ENCODE results near the gene PHF13.

Gene PHF13

DNA sequence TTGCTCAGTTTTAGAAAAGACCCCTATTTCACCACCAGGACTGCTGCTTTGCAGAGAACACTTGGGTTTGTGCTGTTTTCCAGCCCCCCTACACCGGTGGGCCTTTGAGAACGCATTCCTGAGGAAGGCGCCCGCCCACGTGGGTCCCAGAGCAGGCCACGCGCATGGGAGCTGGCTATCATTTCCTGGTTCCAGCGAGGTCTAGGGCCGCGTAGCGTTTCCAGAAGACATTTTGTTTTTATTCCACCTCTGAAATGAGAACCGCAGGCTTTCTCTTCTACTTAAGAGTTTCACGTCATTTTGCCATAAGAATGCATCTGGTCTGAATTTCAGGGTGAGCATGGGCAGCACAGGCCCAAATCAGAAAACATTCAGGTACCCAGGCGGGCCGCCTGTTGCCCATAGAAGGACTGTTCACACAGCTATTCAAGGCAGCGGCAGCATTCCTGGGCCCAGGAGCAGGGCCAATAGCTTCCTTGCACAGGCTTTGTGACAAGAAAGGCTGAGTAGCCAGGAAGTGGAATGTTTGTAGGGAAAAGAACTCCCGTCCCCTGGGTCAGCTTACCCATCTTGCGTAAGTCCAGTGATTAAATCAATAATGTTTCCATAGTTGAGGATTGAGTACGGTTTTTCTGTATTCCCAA is 9.5 kb upstream of the PHF13 start:
- H3K36me3 ChIP-seq (ENCODE audit: control insufficient read depth, insufficient read depth, low read length) = peaks cover 7% of the 10 kb centered on the region
- no peaks in the 10 kb centered on the region for H3K9me3 ChIP-seq (ENCODE audit: control insufficient read depth, insufficient read depth, low read depth, low read length)
- peak overlapping the region; percentile 100 for H3K4me3 ChIP-seq (ENCODE audit: low read depth, low read length)
- H3K4me1 ChIP-seq (ENCODE audit: control insufficient read depth, insufficient read depth, low read length) = peaks cover 22% of the 10 kb centered on the region
- H3K9ac ChIP-seq (ENCODE audit: low read length) = peak overlapping the region; percentile 92
- H3K27me3 ChIP-seq (ENCODE audit: control insufficient read depth, insufficient read depth, low read length) = no peaks in the 10 kb centered on the region
- H3K27ac ChIP-seq (ENCODE audit: low read depth, low read length) = peak overlapping the region; percentile 84; the same call in 1 of the 2 replicates

DNA sequence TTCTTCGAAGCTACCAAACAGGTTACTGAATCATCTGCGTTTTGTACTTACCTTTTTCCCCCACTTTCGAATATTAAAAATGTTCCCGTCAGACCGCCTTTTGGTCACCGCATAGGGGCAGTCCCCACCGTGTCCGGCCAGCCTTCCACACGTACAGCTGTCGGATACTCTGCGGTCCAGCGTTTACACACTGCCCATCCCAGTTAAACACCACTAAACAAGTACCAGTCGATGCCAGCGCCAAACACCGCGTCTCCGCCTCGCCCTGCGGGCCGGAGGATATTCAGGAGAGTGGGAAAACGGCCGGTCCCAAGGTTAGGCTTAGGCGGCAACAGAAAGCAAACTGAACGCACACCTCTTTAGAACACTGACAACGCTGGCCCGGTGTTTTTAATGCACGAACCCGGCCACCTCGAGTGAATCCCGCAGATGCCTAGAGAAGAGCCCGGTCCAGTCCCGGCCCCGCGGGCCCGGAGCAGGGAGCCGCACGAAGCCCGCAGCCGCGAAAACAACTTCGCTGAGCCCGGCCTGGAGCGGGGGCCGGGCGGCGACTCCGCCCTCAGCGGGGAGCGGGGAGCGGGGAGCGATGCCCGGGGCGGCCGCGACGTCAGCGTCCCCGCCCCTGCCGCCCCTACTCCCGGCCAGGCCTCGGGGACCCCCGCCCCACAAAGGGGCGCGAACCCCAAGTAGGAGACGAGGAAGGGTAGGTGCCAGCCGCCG is 730 bp upstream of the PHF13 start:
- Histone ChIP-seq H3K9ac (ENCODE audit: low read length) (peak overlapping the region; percentile 80), H3K4me3 (ENCODE audit: low read depth, low read length) (peak overlapping the region; percentile 94), H3K36me3 (ENCODE audit: control insufficient read depth, insufficient read depth, low read length) (peaks cover 13% of the 10 kb centered on the region), H3K9me3 (ENCODE audit: control insufficient read depth, insufficient read depth, low read depth, low read length) (no peaks in the 10 kb centered on the region), H3K4me1 (ENCODE audit: control insufficient read depth, insufficient read depth, low read length) (peaks cover 6% of the 10 kb centered on the region; the same call in 1 of the 2 replicates), H3K27me3 (ENCODE audit: control insufficient read depth, insufficient read depth, low read length) (no peaks in the 10 kb centered on the region; the same call in 1 of the 2 replicates), H3K27ac (ENCODE audit: low read depth, low read length) (peak overlapping the region; percentile 70; the same call in 1 of the 2 replicates)

DNA sequence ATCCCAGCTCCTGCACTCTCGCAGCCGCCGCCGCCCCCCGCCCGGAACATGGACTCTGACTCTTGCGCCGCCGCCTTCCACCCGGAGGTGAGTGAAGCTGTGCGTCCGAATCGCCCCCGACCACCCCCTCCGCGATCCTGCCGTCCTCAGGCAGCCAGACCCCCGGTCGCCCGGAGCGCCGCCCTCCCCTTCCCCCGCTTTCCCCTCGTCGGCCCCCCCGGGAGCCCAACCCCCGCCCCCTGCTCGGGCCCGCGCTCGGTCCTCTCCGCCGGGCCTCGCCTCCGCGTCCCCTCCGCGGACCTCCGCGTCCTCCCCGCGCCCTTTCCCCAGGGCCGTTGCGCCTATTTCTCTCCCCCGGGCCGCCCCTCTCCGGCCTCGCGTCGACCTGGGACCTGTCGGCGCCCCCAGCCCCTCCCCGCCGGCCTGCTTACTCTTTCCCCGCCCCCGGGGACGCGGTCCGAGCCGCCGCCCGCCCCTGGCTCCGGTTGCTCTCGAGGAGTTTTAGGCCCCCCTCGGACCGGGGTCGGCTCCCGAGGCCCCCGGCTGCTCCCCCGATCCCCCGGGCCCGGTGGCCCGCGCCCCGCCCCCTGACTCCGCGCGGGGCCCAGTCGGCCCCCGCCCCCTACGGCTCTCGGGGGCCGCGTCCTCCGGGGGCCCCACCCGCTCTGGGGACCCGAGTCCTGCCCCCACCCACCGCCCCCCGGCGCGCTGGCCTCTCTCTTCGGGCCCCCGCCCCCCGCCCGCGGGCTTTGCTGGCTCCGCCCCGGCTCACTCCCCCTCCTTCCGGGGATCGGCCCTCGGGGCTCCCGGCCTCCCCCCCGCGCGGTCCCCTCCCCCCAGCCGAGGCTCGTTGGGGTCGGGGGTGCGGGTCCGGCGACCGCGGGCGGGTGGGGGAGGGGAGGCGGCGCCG is 743 bp downstream of the PHF13 start:
- peaks cover 26% of the 10 kb centered on the region for H3K36me3 ChIP-seq (ENCODE audit: control insufficient read depth, insufficient read depth, low read length)
- peak overlapping the region; percentile 81; the same call in 1 of the 2 replicates for H3K27ac ChIP-seq (ENCODE audit: low read depth, low read length)
- peaks cover 5% of the 10 kb centered on the region; the same call in 1 of the 2 replicates for H3K4me1 ChIP-seq (ENCODE audit: control insufficient read depth, insufficient read depth, low read length)
- H3K9me3 ChIP-seq (ENCODE audit: control insufficient read depth, insufficient read depth, low read depth, low read length) = no peaks in the 10 kb centered on the region
- H3K4me3 ChIP-seq (ENCODE audit: low read depth, low read length) = peak overlapping the region; percentile 87
- peak overlapping the region; percentile 76 for H3K9ac ChIP-seq (ENCODE audit: low read length)
- H3K27me3 ChIP-seq (ENCODE audit: control insufficient read depth, insufficient read depth, low read length) = no peaks in the 10 kb centered on the region; the same call in 1 of the 2 replicates

DNA sequence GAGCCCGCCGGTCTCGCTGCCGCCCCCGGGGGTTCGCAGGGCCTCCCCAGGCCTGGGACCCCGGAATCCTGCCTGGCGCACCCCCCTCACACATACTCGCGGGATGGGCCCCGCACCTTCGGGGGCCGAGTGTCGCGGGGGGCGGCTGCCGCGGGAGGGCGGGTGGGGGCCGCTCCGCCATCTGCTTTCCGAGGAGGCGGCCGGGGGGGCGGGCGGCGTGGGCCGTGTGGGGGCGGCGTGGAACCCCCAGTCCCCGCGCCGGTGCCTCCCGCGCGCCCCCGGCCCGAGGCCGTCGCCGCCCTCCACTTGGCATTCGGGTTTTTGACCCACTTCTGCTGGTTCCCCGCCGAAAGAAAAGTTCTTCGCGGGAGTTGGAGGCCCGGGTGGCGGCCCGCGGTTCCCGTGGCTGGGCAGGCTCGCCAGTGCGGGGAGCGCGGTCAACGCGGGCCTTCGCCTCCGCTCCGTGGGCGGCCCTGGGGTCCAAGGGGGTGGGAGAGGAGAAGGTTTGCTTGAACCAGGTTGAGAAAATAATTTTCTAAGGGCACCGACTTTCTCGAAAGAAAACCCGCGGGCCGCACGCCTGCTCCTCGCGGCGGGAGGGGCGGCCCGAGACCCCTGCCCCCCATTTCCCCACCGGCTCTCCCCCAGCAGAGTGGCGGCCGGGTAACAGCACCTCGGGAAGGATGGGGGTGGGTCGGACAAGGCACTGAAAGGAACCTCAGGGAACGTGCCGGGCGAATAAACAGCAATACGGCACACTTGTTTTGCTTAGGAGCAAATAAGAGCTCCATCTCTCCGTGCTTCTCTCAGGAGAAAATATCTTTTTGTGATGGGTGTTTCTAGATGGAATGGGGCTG is 1.6 kb downstream of the PHF13 start:
- Histone ChIP-seq H3K4me1 (ENCODE audit: control insufficient read depth, insufficient read depth, low read length) (no peaks in the 10 kb centered on the region), H3K27ac (ENCODE audit: low read depth, low read length) (peak overlapping the region; percentile 56; the same call in 1 of the 2 replicates), H3K4me3 (ENCODE audit: low read depth, low read length) (peak overlapping the region; percentile 48), H3K9me3 (ENCODE audit: control insufficient read depth, insufficient read depth, low read depth, low read length) (no peaks in the 10 kb centered on the region), H3K36me3 (ENCODE audit: control insufficient read depth, insufficient read depth, low read length) (peaks cover 34% of the 10 kb centered on the region), H3K27me3 (ENCODE audit: control insufficient read depth, insufficient read depth, low read length) (no peaks in the 10 kb centered on the region; the same call in 1 of the 2 replicates), H3K9ac (ENCODE audit: low read length) (peak overlapping the region; percentile 78)

DNA sequence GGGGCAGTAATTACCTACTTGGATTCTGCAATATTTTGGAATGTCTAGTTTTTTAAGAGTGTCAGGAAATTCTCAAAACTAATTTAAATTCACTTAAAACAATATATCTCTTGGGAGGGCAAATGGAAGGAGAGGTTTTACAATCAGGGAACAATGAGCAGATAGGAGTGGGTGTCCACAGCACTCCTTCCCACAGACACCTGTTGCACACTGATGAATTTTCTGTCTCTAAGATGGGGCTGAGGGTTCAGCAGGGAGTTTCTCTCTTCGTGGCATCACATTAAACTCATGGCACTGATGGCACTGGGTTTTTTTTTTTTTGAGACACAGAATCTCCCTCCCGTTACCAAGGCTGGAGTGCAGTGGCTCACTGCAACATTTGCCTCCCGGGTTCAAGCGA is 5.5 kb downstream of the PHF13 start:
- Histone ChIP-seq H3K36me3 (ENCODE audit: control insufficient read depth, insufficient read depth, low read length) (peaks cover 73% of the 10 kb centered on the region), H3K27me3 (ENCODE audit: control insufficient read depth, insufficient read depth, low read length) (no peaks in the 10 kb centered on the region), H3K4me3 (ENCODE audit: low read depth, low read length) (no peak overlapping the region), H3K9ac (ENCODE audit: low read length) (no peak overlapping the region), H3K27ac (ENCODE audit: low read depth, low read length) (no peak overlapping the region), H3K4me1 (ENCODE audit: control insufficient read depth, insufficient read depth, low read length) (no peaks in the 10 kb centered on the region), H3K9me3 (ENCODE audit: control insufficient read depth, insufficient read depth, low read depth, low read length) (no peaks in the 10 kb centered on the region)

DNA sequence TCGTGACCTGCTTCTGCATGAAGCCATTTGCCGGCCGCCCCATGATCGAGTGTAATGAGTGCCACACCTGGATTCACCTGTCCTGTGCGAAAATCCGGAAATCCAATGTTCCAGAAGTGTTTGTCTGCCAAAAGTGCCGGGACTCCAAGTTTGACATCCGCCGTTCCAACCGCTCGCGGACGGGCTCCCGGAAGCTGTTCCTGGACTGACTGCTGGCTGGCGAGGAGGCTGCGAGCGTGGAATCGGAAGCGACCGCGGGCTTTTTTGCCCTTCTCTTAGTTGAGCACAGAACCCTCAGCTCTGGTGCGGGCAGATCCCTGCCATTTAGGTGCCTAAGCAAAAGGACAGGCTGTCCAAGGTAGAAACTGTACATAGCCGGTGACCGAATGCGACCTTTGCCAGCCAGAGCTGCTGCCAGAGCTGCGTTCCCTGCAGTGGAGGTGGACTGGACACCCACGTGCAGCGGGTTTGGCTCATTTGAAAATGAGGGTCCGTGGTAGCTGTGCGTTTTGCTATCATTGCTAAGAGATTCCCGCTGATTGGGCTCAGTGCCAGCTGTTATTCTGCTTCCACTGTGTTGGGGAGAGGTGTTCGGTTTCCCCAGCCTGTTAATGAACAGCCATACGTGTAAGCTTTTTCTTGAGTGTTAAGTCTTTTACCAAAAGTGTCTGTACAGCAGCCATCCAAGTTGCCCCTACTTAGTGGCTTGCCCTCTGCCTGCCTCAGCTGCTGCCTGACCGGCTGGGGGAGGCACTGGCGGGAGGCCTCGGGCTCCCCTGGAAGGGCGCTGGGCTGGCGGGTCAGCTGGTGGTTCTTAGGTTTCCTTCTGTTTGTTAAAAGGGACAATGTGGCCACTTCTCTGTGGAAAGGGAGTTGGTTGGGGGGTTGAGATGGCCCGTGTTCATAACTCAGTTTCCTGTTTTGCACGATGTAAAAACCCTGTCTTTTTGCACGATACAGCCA is 8.2 kb downstream of the PHF13 start:
- Histone ChIP-seq H3K36me3 (ENCODE audit: control insufficient read depth, insufficient read depth, low read length) (peaks cover 71% of the 10 kb centered on the region), H3K27ac (ENCODE audit: low read depth, low read length) (no peak overlapping the region), H3K27me3 (ENCODE audit: control insufficient read depth, insufficient read depth, low read length) (no peaks in the 10 kb centered on the region), H3K4me3 (ENCODE audit: low read depth, low read length) (no peak overlapping the region), H3K9me3 (ENCODE audit: control insufficient read depth, insufficient read depth, low read depth, low read length) (no peaks in the 10 kb centered on the region), H3K9ac (ENCODE audit: low read length) (no peak overlapping the region), H3K4me1 (ENCODE audit: control insufficient read depth, insufficient read depth, low read length) (peaks cover 4% of the 10 kb centered on the region; the same call in 1 of the 2 replicates)

DNA sequence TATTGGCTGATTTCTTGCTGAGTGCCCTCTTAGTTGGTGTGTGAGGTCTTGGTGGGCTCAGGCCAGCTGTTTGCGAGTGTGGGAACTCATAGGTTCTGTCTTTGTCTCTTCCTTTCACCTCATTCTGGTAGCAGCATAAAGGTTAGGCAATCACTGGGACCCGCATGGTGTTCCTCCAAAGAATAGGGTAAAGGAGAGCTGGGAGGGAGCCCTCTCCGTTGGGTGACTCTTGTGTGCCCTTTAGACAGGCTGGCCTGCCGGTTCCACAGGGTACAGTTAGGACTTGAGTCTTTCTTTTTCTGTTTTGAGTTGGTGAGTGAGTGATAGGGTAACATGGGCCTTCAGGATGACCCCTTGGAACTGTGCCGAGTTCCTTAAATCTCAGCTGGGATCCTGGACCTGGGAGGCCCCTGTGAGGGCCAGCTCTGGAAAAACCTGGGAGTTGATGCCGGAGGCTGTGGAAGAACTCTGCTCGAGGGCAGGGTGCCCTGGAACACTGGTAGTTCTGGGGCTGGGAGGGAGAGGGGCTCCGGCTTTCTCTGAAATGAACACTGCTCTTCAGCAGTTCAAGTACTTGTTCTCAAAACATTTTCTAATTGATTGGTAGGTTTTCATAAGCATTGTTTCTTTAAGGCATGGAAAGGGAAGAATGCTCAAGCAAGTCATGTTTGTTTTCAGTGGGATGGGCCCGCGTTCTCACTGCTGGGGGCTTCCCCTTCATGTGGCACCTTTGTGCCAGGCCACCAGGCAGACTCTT is 9.0 kb downstream of the PHF13 start:
- H3K27ac ChIP-seq (ENCODE audit: low read depth, low read length) = no peak overlapping the region
- H3K9ac ChIP-seq (ENCODE audit: low read length) = no peak overlapping the region
- no peak overlapping the region for H3K4me3 ChIP-seq (ENCODE audit: low read depth, low read length)
- peaks cover 72% of the 10 kb centered on the region for H3K36me3 ChIP-seq (ENCODE audit: control insufficient read depth, insufficient read depth, low read length)
- no peaks in the 10 kb centered on the region for H3K9me3 ChIP-seq (ENCODE audit: control insufficient read depth, insufficient read depth, low read depth, low read length)
- no peaks in the 10 kb centered on the region for H3K27me3 ChIP-seq (ENCODE audit: control insufficient read depth, insufficient read depth, low read length)
- H3K4me1 ChIP-seq (ENCODE audit: control insufficient read depth, insufficient read depth, low read length) = peaks cover 4% of the 10 kb centered on the region; the same call in 1 of the 2 replicates

DNA sequence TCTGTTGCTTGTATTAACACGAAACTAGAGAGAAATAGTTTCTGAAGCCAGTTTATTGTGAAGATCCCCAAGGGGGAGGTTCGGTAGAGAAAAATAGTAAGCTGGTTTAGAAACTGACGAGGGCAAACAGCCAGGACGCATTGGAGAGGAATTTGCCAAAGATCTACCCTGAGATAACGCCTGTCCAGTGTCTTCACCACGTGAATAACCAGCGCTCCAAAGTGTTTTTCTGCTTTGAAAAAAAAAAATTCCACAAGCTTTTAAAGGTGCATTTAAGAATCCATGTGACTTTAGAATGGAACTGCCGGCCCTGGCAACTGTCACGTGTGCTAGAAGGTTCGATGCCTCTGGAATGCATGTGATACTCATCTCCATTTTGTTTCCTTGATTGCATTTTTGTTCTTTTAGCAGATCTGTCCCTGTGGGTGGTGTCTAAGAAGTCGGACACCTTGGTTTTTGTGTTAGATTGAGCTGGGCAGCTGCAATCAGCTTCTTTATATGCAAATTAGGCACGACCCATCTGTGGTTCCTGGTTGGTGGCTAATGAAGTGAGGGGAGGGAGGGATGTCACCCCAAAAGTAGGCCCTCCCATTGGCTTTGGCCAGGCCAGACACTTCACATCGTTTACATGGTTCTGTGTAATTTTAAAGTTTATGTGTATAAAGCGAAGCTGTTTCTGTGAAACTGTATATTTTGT is 9.9 kb downstream of the PHF13 start:
- Histone ChIP-seq H3K27me3 (ENCODE audit: control insufficient read depth, insufficient read depth, low read length) (no peaks in the 10 kb centered on the region), H3K27ac (ENCODE audit: low read depth, low read length) (no peak overlapping the region), H3K9me3 (ENCODE audit: control insufficient read depth, insufficient read depth, low read depth, low read length) (no peaks in the 10 kb centered on the region), H3K36me3 (ENCODE audit: control insufficient read depth, insufficient read depth, low read length) (peaks cover 72% of the 10 kb centered on the region), H3K9ac (ENCODE audit: low read length) (no peak overlapping the region), H3K4me3 (ENCODE audit: low read depth, low read length) (no peak overlapping the region), H3K4me1 (ENCODE audit: control insufficient read depth, insufficient read depth, low read length) (peaks cover 4% of the 10 kb centered on the region; the same call in 1 of the 2 replicates)

All from HUES6 (cell line).